ENCODE data around the gene HERC2. TPM values are rescaled to one million over a fixed set of nuclear protein-coding genes. Genes with fewer than 3 reads are reported as not detected.
A peak's percentile ranks its signal among the peaks of the same experiment; 100 is the strongest.

Gene HERC2
- total RNA-seq, 4 donors from 2014 or later = 74.1 to 106 (median 88.7) TPM

DNA sequence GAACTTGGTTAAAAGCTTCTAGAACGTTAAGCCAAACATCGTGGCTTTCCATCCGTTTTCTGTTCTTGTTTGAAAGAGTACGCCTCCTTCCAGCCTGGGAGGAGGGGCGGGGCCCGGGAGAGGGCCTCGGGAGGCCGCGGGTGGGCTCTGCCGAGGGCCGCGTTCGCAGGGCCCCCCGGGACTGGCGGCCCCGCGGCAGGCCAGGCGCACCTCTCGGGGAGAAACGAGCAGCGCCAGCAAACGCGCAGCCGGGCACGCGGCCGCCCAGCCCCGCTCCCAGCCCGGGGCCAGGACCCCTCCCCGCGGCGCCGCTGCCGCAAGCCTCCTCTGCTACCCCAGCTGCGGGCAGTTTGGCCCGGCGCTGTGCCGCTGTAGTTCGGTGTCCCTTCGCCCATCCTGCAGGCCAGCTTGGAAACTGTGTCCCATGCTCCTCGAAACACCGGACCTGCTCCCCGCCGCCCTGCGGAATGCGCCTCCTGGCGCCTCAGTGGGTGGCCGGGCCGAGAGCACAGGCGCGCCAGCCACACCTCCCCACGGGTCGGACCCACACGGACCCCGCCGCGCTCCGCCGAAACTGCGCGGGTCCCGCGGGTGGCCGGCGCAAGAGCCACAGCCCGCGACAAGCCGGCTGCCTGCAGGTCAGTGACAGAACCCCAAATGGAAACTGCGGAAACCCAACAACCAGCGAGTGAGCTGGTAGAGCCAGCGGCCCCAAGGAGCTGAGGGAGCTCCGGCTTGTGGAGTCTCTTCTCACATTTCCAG is 225.1 kb downstream of the HERC2 start:
- Histone ChIP-seq H3K4me1 (peaks cover 0 to 57% (median 29%) of the 10 kb centered on the region in 4 donors), H3K9me3 (peaks cover 0 to 3% (median 0%) of the 10 kb centered on the region in 4 donors), H3K36me3 (no peaks in the 10 kb centered on the region), H3K27me3 (peaks cover 0 to 83% of the 10 kb centered on the region in 2 donors), H3K4me3 (peak overlapping the region; percentile 31 to 57 (median 43)), H3K27ac (peak overlapping the region in 3 of 4 donors; percentile 45 to 59 (median 46))
- TF ChIP-seq, protein P1, sequence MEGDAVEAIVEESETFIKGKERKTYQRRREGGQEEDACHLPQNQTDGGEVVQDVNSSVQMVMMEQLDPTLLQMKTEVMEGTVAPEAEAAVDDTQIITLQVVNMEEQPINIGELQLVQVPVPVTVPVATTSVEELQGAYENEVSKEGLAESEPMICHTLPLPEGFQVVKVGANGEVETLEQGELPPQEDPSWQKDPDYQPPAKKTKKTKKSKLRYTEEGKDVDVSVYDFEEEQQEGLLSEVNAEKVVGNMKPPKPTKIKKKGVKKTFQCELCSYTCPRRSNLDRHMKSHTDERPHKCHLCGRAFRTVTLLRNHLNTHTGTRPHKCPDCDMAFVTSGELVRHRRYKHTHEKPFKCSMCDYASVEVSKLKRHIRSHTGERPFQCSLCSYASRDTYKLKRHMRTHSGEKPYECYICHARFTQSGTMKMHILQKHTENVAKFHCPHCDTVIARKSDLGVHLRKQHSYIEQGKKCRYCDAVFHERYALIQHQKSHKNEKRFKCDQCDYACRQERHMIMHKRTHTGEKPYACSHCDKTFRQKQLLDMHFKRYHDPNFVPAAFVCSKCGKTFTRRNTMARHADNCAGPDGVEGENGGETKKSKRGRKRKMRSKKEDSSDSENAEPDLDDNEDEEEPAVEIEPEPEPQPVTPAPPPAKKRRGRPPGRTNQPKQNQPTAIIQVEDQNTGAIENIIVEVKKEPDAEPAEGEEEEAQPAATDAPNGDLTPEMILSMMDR (IDR thresholded peaks at IDR 0.05) = no peak
- no peak for TF ChIP-seq POLR2A (IDR thresholded peaks at IDR 0.05)
- TF ChIP-seq EP300 (IDR thresholded peaks at IDR 0.05) = no peak
- 0 to 2% methylated on average over 40 to 56 of the region's 72 CpGs for WGBS, 2 donors
- DNase-seq (ENCODE audit: low spot score in 2 of 2) = no peak

DNA sequence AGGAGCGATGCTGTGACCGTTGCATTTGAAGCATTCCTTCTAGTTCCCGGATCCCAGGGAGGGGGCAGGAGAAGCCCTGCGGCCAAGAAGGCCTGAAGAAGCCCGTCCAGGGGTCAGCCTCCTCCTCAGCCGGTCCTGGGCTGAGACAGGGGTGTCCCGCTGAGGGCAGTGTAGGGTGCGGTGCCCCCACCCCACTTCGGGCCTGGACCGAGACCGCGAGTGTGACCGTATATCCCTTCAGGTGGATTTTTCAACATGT is 225.6 kb downstream of the HERC2 start:
- 0 to 1% methylated on average over 8 to 11 of the region's 13 CpGs for WGBS, 2 donors
- no peaks in the 10 kb centered on the region for H3K36me3 ChIP-seq
- peaks cover 0 to 79% of the 10 kb centered on the region in 2 donors for H3K27me3 ChIP-seq
- TF ChIP-seq POLR2A (IDR thresholded peaks at IDR 0.05) (no peak), EP300 (IDR thresholded peaks at IDR 0.05) (no peak)
- TF ChIP-seq, protein P1 (IDR thresholded peaks at IDR 0.05) = no peak
- no peak for DNase-seq (ENCODE audit: low spot score in 2 of 2)
- H3K4me1 ChIP-seq = peaks cover 0 to 57% (median 29%) of the 10 kb centered on the region in 4 donors
- H3K9me3 ChIP-seq = peaks cover 0 to 8% (median 2%) of the 10 kb centered on the region in 4 donors
- peak overlapping the region in 3 of 4 donors; percentile 45 to 59 (median 46) for H3K27ac ChIP-seq
- peak overlapping the region; percentile 31 to 57 (median 43) for H3K4me3 ChIP-seq

DNA sequence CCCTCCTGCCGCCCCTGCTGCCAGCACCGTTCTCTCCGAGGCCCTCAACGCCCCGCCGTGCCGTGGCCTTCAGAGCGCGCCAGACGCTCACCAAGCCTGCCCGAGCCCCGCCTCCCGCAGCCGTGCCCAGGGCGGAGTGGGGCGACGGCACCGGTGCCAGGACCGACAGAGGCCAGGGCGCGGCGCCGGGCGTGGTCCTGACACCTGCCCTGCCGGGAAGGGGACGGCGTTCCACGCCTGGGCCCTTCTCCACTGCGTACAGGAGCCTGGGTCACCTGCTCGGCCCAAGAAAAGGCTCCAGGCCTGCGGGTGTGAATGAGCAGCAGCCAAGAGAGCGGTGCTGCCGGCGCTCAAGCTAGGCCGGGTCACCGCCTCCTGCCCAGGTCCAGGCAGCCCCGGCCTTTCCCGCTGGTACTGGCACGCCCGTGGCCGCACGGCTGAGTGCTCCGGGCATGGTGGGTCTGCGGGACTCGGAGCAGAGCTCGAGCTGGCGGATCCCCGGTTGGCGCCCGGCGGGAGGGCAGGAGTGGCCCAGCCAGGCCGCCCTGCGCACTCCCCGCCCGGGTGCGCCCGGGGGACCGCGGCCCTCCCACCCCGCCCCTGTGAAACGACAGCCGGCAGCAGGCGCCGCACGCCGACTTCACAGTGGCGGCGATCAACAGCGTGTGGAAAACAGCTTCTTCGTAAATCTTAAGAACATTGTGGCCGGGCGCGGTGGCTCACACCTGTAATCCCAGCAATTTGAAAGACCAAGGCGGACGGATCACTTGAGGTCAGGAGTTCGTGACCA is 227.1 kb downstream of the HERC2 start:
- Histone ChIP-seq H3K27ac (peak overlapping the region in 1 of 4 donors; percentile 53), H3K9me3 (peaks cover 0 to 21% (median 4%) of the 10 kb centered on the region in 4 donors), H3K4me1 (peaks cover 0 to 57% (median 29%) of the 10 kb centered on the region in 4 donors), H3K36me3 (no peaks in the 10 kb centered on the region), H3K4me3 (peak overlapping the region; percentile 31 to 57 (median 40)), H3K27me3 (peaks cover 0 to 65% of the 10 kb centered on the region in 2 donors)
- no peak for TF ChIP-seq POLR2A (IDR thresholded peaks at IDR 0.05)
- 13 to 22% methylated on average over 25 to 50 of the region's 76 CpGs for WGBS, 2 donors
- DNase-seq (ENCODE audit: low spot score in 2 of 2) = no peak

DNA sequence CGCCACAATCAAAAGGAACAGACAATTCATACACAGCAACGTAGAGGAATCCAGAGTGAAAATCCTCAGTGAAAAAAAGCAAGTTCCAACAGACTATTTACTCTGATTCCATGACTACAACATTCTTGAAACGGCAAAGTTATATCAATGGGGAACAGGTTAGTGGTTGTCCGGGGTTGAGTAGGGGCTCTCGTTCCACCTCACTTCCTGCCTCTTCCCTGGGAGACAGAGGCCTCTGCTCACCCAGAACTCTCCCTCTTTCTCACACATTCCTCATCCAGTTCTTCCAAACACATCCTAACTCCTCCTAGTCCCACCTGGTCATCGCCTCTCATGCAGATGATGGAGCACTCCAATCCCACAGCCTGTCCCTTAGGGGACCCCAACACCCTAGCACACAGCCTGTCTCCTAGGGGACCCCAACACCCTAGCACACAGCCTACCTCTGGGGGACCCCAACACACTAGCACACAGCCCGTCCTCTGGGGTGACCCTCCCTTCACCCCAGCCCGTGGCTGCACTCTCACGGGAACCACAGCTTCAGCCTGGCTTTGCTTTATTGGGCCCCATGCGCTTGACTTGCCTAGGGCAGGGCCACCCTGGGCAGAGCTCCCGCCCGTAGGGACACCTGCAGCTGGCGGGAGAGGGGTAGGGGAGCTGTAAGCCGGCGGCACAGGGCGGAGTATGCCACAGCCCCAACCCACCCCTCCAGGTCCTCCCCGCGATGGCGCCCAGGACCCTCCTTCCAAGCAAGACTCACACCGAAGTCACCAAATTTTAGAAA is 228.0 kb downstream of the HERC2 start:
- H3K4me3 ChIP-seq = no peak overlapping the region
- H3K9me3 ChIP-seq = peaks cover 0 to 26% (median 4%) of the 10 kb centered on the region in 4 donors
- H3K27ac ChIP-seq = peak overlapping the region in 1 of 4 donors; percentile 53
- 55 to 57% methylated on average over 20 of the region's 20 CpGs for WGBS, 2 donors
- no peak for DNase-seq (ENCODE audit: low spot score in 2 of 2)
- TF ChIP-seq POLR2A (IDR thresholded peaks at IDR 0.05) = no peak
- TF ChIP-seq, protein P1 (IDR thresholded peaks at IDR 0.05) = no peak
- peaks cover 0 to 47% (median 25%) of the 10 kb centered on the region in 4 donors for H3K4me1 ChIP-seq
- H3K36me3 ChIP-seq = no peaks in the 10 kb centered on the region
- H3K27me3 ChIP-seq = peaks cover 0 to 56% of the 10 kb centered on the region in 2 donors

DNA sequence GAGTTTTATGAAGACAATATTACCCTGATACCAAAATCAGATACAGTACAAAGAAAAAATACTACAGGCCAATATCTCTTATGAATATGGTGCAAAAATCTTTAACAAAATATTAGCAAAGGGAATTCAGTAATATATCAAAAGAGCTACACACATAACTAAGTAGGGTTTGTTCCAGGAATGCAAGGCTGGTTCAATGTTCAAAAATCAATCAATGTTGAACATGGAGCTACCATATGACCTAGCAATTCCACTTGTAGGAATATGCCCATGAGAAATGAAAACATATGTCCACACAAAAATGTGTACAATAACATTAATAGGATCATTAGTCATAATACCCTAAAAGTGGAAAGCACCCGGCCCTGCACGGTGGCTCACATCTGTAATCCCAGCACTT is 230.7 kb downstream of the HERC2 start:
- 93 to 100% methylated on average over 2 of the region's 2 CpGs for WGBS, 2 donors
- TF ChIP-seq, protein P1 (IDR thresholded peaks at IDR 0.05) = no peak
- TF ChIP-seq EP300 (IDR thresholded peaks at IDR 0.05) = no peak

More for the DNA sequence above, 230.7 kb downstream of the HERC2 start:
- Histone ChIP-seq H3K27ac (no peak overlapping the region), H3K36me3 (no peaks in the 10 kb centered on the region), H3K4me1 (peaks cover 0 to 22% (median 12%) of the 10 kb centered on the region in 4 donors), H3K27me3 (peaks cover 0 to 37% of the 10 kb centered on the region in 2 donors), H3K9me3 (peaks cover 0 to 40% (median 4%) of the 10 kb centered on the region in 4 donors), H3K4me3 (no peak overlapping the region)
- DNase-seq (ENCODE audit: low spot score in 2 of 2) = no peak

Data from tibial nerve (tissue), 4 donors.